Transverse colon (tissue), 4 donors: ENCODE data around the gene TSACC.

Experiments used
- CTCF ChIP-seq, 5 experiments: fragments of 200-600 bp in 3 of 5; fragments of 450-650 bp in 2 of 5; sonication (generic) in 3 of 5; IDR thresholded peaks; 1 replicate in 2 of 5; 2 replicates in 3 of 5; pipeline ENCODE4 v1.5.1; 2016 to 2017; ENCODE audit warnings: antibody characterized with exemption in 5 of 5, inconsistent platforms in 3 of 5, mild to moderate bottlenecking in 2 of 5, moderate library complexity in 1 of 5
- EP300 ChIP-seq: sonication (generic); formaldehyde crosslinking; IDR thresholded peaks from one replicate; pipeline ENCODE4 v1.6.1; 2017; ENCODE audit warnings: antibody characterized with exemption, low read depth
- POLR2A ChIP-seq: fragments of 450-650 bp; IDR thresholded peaks from one replicate; pipeline ENCODE4 v1.6.1; 2016; ENCODE audit warnings: antibody characterized with exemption, mild to moderate bottlenecking, moderate library complexity
- POLR2AphosphoS5 ChIP-seq, 3 donors: sonication (generic); formaldehyde crosslinking; IDR thresholded peaks; one replicate each; pipeline ENCODE4 v1.6.1; 2016; ENCODE audit warnings: antibody characterized with exemption in 3 of 3

- TF ChIP-seq POLR2AphosphoS5 (IDR thresholded peaks at IDR 0.05): no peak
- TF ChIP-seq EP300: no peak
- TF ChIP-seq CTCF (IDR thresholded peaks at IDR 0.05): no peak
- TF ChIP-seq POLR2A: no peak
Measured at GRCh38 chr1:156379420-156380165, 41.3 kb downstream of the TSACC start.
